Measurements from ENCODE around the gene HMGCR.

DNA sequence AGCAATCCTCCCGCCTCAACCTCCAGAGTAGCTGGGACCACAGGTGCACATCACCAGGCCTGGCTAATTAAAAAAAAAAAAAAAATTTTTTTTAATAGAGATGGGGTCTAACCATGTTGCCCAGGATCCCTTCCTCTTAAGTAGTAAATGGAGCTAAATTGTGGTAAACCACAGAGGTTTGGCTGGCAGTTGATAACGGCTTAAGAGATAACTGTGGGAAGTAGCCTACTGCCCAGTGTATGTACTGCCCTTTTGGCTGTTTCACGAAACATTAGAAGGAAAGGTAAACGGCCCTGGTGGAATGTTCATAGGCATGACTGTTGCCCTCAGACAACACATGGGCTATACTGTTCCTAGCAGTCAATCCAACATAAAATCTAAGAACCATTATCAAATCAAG, 44.4 kb downstream of the HMGCR start:
- TF ChIP-seq CTCF (IDR thresholded peaks at IDR 0.05) (no peak), NFE2L2 (conservative IDR thresholded peaks at IDR 0.05; ENCODE audit: low read length) (no peak), POLR2A (IDR thresholded peaks at IDR 0.05; ENCODE audit: low read length) (no peak), EP300 (IDR thresholded peaks at IDR 0.05) (no peak), CEBPB (IDR thresholded peaks at IDR 0.05) (no peak), JUN (IDR thresholded peaks at IDR 0.05) (no peak)
- TF ChIP-seq, protein P1, sequence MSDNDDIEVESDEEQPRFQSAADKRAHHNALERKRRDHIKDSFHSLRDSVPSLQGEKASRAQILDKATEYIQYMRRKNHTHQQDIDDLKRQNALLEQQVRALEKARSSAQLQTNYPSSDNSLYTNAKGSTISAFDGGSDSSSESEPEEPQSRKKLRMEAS (IDR thresholded peaks at IDR 0.05): no peak

Data from A549 (cell line).